ENCODE results near the gene CBX4.
A peak's percentile ranks its signal among the peaks of the same experiment; 100 is the strongest.
"Not testable (repeated sequence)": the region's sequence is repeated elsewhere in the genome, so short reads cannot be mapped to it uniquely, and the experiment has no call there.

CBX4 gene

GRCh38 chr17:79861413-79862216, 22.4 kb upstream of the CBX4 start:
- no peak for DNase-seq

GRCh38 chr17:79859676-79860615, 20.7 kb upstream of the CBX4 start:
- no peak for DNase-seq

GRCh38 chr17:79857095-79857494, 17.9 kb upstream of the CBX4 start:
- no peak for DNase-seq

- DNase-seq: peak in 7 of 58 donors; percentile 15 to 45 (median 24)
Measured at GRCh38 chr17:79855331-79856124, 16.3 kb upstream of the CBX4 start.

GRCh38 chr17:79854080-79855060, 15.1 kb upstream of the CBX4 start:
- no peak for DNase-seq

- not testable (repeated sequence) for DNase-seq
Measured at GRCh38 chr17:79853168-79853567, 13.9 kb upstream of the CBX4 start.

GRCh38 chr17:79852748-79853147, 13.5 kb upstream of the CBX4 start:
- no peak for DNase-seq

GRCh38 chr17:79851461-79851817, 12.2 kb upstream of the CBX4 start:
- no peak for DNase-seq

- no peak for DNase-seq
Measured at GRCh38 chr17:79850571-79851460, 11.6 kb upstream of the CBX4 start.

- no peak for DNase-seq
Measured at GRCh38 chr17:79849953-79850352, 10.7 kb upstream of the CBX4 start.

- DNase-seq: no peak
Measured at GRCh38 chr17:79848370-79848766, 9.1 kb upstream of the CBX4 start.

- DNase-seq: no peak
Measured at GRCh38 chr17:79847698-79848369, 8.6 kb upstream of the CBX4 start.

- no peak for DNase-seq
Measured at GRCh38 chr17:79845601-79845949, 6.3 kb upstream of the CBX4 start.

GRCh38 chr17:79844869-79845600, 5.8 kb upstream of the CBX4 start:
- DNase-seq: peak in 18 of 58 donors; percentile 14 to 47 (median 29)

- DNase-seq: peak in 27 of 58 donors; percentile 12 to 65 (median 32)
Measured at GRCh38 chr17:79843816-79844800, 4.9 kb upstream of the CBX4 start.

- no peak for DNase-seq
Measured at GRCh38 chr17:79843474-79843815, 4.2 kb upstream of the CBX4 start.

Measured in anterior cingulate cortex (tissue), 58 donors.